Gastroesophageal sphincter (tissue), 4 donors: ENCODE data around the gene YY1. TPM values are rescaled to one million over a fixed set of nuclear protein-coding genes. Genes with fewer than 3 reads are reported as not detected.

Experiments
- ATAC-seq: fragments of 150-250 bp; one replicate; pipeline ENCODE4 v1.9.1; 2016; ENCODE audit warnings: mild to moderate bottlenecking, moderate library complexity
- H3K27ac ChIP-seq, 4 donors: fragments of 200-600 bp; sonication (generic) in 3 of 4; 1 replicate in 3 of 4; 2 replicates in 1 of 4; pipeline ENCODE4 v1.5.1; 2016 to 2019
- H3K27me3 ChIP-seq: fragments of 200-600 bp; sonication (generic); one replicate; pipeline ENCODE4 v1.5.1; 2019
- H3K36me3 ChIP-seq, 2 donors: fragments of 200-600 bp; sonication (generic); one replicate each; pipeline ENCODE4 v1.5.1; 2019; ENCODE audit warnings: control low read depth in 1 of 2
- H3K4me1 ChIP-seq, 3 donors: fragments of 200-600 bp; sonication (generic); 1 replicate in 2 of 3; 2 replicates in 1 of 3; pipeline ENCODE4 v1.5.1; 2016 to 2019; ENCODE audit warnings: control low read depth in 2 of 3
- H3K4me3 ChIP-seq, 2 donors: fragments of 200-600 bp; sonication (generic); one replicate each; pipeline ENCODE4 v1.5.1; 2019; ENCODE audit warnings: mild to moderate bottlenecking in 1 of 2, moderate library complexity in 1 of 2
- H3K9me3 ChIP-seq, 3 donors: fragments of 200-600 bp; sonication (generic); one replicate each; pipeline ENCODE4 v1.5.1; 2017 to 2019; ENCODE audit warnings: control low read depth in 2 of 3
- CTCF ChIP-seq, 4 experiments: fragments of 200-600 bp in 2 of 4; fragments of 450-650 bp in 2 of 4; sonication (generic) in 1 of 4; IDR thresholded peaks; one replicate each; pipeline ENCODE4 v1.5.1; 2017 to 2019; ENCODE audit warnings: antibody characterized with exemption in 4 of 4, mild to moderate bottlenecking in 2 of 4, moderate library complexity in 2 of 4
- EP300 ChIP-seq: sonication (generic); formaldehyde crosslinking; IDR thresholded peaks from one replicate; pipeline ENCODE4 v1.6.1; 2017; ENCODE audit warnings: antibody characterized with exemption, mild to moderate bottlenecking
- POLR2A ChIP-seq, 2 donors: fragments of 450-650 bp; IDR thresholded peaks; one replicate each; pipeline ENCODE4 v1.6.1; 2017; ENCODE audit warnings: antibody characterized with exemption in 2 of 2, mild to moderate bottlenecking in 2 of 2, moderate library complexity in 1 of 2
- POLR2AphosphoS5 ChIP-seq: sonication (generic); formaldehyde crosslinking; IDR thresholded peaks from one replicate; pipeline ENCODE4 v1.6.1; 2017; ENCODE audit warnings: antibody characterized with exemption
- WGBS, 2 donors: methylation state at CpG; one replicate each; pipeline ENCODE4 v1.1.5; 2018; ENCODE audit warnings: low coverage in 1 of 2; 5-methylcytosine and 5-hydroxymethylcytosine counted together
- total RNA-seq, 4 donors: library from RNA; depleted of rRNA; stranded (reverse); fragments of >200 nt; gene quantifications; one replicate each; pipeline ENCODE4 v1.1.0, GENCODE V29; 2016

YY1 gene
- total RNA-seq, 4 donors from 2014 or later = 55.1 to 76.3 (median 62.5) TPM

GRCh38 chr14:100243020-100243419 lies 4.1 kb downstream of the YY1 start:
- Histone ChIP-seq H3K27ac (peak overlapping the region in 3 of 4 donors; percentile 11 to 100 (median 100)), H3K4me1 (peaks cover 5 to 70% (median 48%) of the 10 kb centered on the region in 3 donors), H3K36me3 (no peaks in the 10 kb centered on the region), H3K4me3 (no peak overlapping the region), H3K9me3 (no peaks in the 10 kb centered on the region), H3K27me3 (no peaks in the 10 kb centered on the region)
- WGBS, 2 donors = 77 to 78% methylated on average over 3 of the region's 3 CpGs
- ATAC-seq = no peak
- TF ChIP-seq POLR2AphosphoS5 = no peak

- Histone ChIP-seq H3K27ac (peak overlapping the region in 3 of 4 donors; percentile 29 to 100 (median 53)), H3K9me3 (no peaks in the 10 kb centered on the region), H3K27me3 (no peaks in the 10 kb centered on the region), H3K4me1 (peaks cover 5 to 87% (median 42%) of the 10 kb centered on the region in 3 donors), H3K4me3 (no peak overlapping the region), H3K36me3 (no peaks in the 10 kb centered on the region)
- WGBS, 2 donors = 14 to 33% methylated on average over 3 of the region's 3 CpGs
- TF ChIP-seq EP300 (no peak), CTCF (IDR thresholded peaks at IDR 0.05) (peak; percentile 49 to 73 (median 51))
- ATAC-seq = peak; percentile 50
These were observed 8.0 kb downstream of the YY1 start for GRCh38 chr14:100246809-100247428.

DNA sequence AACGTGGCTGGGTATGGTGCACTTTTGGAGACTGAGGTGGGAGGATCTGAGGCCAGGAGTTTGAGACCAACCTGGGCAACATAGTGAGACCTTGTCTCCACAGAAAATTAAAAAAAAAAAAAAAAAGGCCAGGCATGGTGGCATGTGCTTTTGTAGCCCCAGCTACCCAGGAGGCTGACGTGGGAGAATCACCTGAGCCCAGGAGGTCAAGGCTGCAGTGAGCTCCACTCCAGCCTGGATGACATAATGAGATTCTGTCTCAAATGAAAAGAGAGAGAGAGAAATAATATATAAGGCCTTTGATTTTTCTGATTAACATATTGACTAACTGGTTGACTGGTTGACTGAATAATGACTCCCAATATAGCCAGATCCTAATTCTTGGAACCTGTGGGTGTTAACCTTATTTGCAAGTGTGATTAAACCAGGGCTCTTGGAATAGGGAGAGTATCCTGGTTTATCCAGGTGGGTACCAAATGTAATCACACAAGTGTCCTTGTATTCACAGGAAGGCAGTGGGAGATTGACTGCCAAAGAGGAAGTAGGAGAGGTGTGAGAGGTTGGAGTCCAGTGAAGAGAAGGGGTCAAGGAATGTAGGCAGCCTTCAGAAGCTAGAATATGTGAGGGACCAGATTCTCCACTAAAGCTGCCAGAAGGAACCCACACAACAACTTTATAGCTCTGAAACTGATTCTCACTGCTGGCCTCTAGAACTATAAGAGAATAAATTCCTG lies 12.0 kb downstream of the YY1 start:
- Histone ChIP-seq H3K36me3 (no peaks in the 10 kb centered on the region), H3K4me3 (no peak overlapping the region), H3K27me3 (no peaks in the 10 kb centered on the region), H3K27ac (no peak overlapping the region), H3K9me3 (no peaks in the 10 kb centered on the region), H3K4me1 (peaks cover 5 to 87% (median 19%) of the 10 kb centered on the region in 3 donors)
- no peak for TF ChIP-seq POLR2AphosphoS5
- TF ChIP-seq CTCF (IDR thresholded peaks at IDR 0.05) = no peak
- TF ChIP-seq EP300 = no peak
- no peak for TF ChIP-seq POLR2A (IDR thresholded peaks at IDR 0.05)
- 69 to 81% methylated on average over 2 of the region's 2 CpGs for WGBS, 2 donors
- no peak for ATAC-seq

DNA sequence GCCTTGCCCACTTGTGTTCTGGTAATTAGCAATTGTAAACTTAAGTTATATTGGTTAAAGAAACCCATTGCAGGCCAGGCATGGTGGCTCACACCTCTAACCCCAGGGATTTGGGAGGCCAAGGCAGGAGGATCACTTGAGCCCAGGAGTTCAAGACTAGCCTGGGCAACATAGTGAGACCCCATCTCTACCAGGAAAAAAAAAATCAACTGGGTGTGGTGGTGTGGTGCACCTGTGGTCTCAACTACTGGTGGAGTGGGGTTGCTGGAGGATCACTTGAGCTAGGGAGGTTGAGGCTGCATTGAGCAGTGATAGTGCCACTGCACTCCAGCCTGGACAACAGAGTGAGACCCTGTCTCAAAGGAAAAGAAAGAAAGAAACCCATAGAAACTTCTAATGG lies 13.7 kb downstream of the YY1 start:
- peaks cover 0 to 87% (median 3%) of the 10 kb centered on the region in 3 donors for H3K4me1 ChIP-seq
- no peaks in the 10 kb centered on the region for H3K36me3 ChIP-seq

More for the DNA sequence above, 13.7 kb downstream of the YY1 start:
- Histone ChIP-seq H3K27me3 (no peaks in the 10 kb centered on the region), H3K27ac (no peak overlapping the region), H3K9me3 (no peaks in the 10 kb centered on the region), H3K4me3 (no peak overlapping the region)
- TF ChIP-seq POLR2A (IDR thresholded peaks at IDR 0.05) (no peak), POLR2AphosphoS5 (no peak), CTCF (IDR thresholded peaks at IDR 0.05) (no peak), EP300 (no peak)
- no peak for ATAC-seq
